GM23248 (cell line): ENCODE results near the gene AGPAT2.

Experiments
- EZH2 ChIP-seq: fragments of 200-600 bp; sonication (generic); IDR thresholded peaks from 2 replicates; pipeline ENCODE4 v1.6.1; 2018; ENCODE audit warnings: antibody characterized with exemption, mild to moderate bottlenecking; ENCODE audit not compliant: insufficient read depth, poor library complexity, severe bottlenecking
- EZH2phosphoT487 ChIP-seq: fragments of 200-600 bp; sonication (generic); IDR thresholded peaks from 2 replicates; pipeline ENCODE4 v1.6.1; 2018; ENCODE audit warnings: antibody characterized with exemption, moderate library complexity, mild to moderate bottlenecking, low read depth; ENCODE audit not compliant: insufficient read depth

DNA sequence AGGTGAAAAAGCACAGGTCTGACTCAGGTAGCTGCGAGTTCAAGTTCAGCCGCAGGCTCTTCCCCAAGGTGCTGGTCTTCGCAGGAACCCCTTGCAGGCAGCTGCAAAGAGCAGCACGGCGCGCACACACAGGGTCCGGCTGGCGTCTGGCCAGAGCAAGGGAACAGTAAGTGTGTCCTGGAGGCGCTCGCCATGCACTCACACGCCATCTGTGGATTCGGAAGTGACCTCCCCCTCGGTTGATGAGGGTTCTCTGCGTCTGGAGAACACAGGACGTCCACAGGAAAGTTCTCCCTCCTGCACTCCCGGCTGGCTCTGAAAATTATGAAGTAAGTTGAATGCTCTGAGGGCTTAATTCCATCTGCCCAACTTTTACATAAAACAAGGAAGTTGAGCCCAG, 38.5 kb downstream of the AGPAT2 start:
- TF ChIP-seq EZH2 (no peak), EZH2phosphoT487 (no peak)
